K562 (cell line): ENCODE measurements around the gene GYG1. TPM values are rescaled to one million over a fixed set of nuclear protein-coding genes. Genes with fewer than 3 reads are reported as not detected.

Experiments used
- ATAC-seq: fragments of 200-7000 bp; cut with Tn5 transposase; 3 replicates; pipeline ENCODE4 v1.9.1; 2020; ENCODE audit warnings: moderate library complexity
- BruUV-seq: library from RNA; stranded (reverse); fragments of 400-500 nt; replicated peaks from 2 replicates; lab custom pipeline; 2021; lab: Mats Ljungman, UMichigan
- CTCF ChIA-PET: fragments of 300-600 bp; formaldehyde crosslinking; extraction: SDS; loops from one replicate; lab custom pipeline; 2021; ENCODE audit warnings: low intra/inter-chr PET ratio; lab: Yijun Ruan, JAX
- POLR2A ChIA-PET: fragments of 300-600, 350-650 bp; sonication (Branson Sonifier 250); formaldehyde crosslinking; extraction: SDS; loops from one replicate; lab custom pipeline; 2021; ENCODE audit warnings: antibody characterized with exemption, inconsistent platforms; lab: Yijun Ruan, JAX
- DNase-seq, 4 experiments: peaks; one replicate each; pipeline versions ENCODE4 v3.0.0 to v3.0.0-alpha.2; 2011 to 2018; ENCODE audit warnings: low spot score in 3 of 4, mixed read lengths in 3 of 4; ENCODE audit errors: extremely low read depth in 1 of 4
- FAIRE-seq: peaks from 2 replicates; lab custom pipeline; 2011; peaks lifted over from hg19 to GRCh38; lab: Jason Lieb, UNC
- H2AFZ ChIP-seq: 2 replicates; pipeline ENCODE4 v1.6.0; 2011; ENCODE audit warnings: low read depth, low read length, control low read depth, inconsistent platforms
- H3K27ac ChIP-seq: fragments of 200-600 bp; 3 replicates; pipeline ENCODE4 v1.8.0; 2011; ENCODE audit warnings: low read depth, mild to moderate bottlenecking, control low read depth, inconsistent platforms, low read length, moderate library complexity, mixed read lengths; ENCODE audit errors: extremely low read depth
- H3K27me3 ChIP-seq, 2 experiments: fragments of 300-600 bp in 1 of 2; 2 replicates in 1 of 2; 3 replicates in 1 of 2; pipeline versions ENCODE4 v1.6.0 to v1.8.0; 2011; ENCODE audit warnings: inconsistent platforms in 2 of 2, low read length in 2 of 2, mild to moderate bottlenecking in 1 of 2, mixed read lengths in 1 of 2, moderate library complexity in 1 of 2; ENCODE audit not compliant: control insufficient read depth in 2 of 2, insufficient read depth in 2 of 2
- H3K36me3 ChIP-seq: fragments of 300-600 bp; 3 replicates; pipeline ENCODE4 v1.8.0; 2011; ENCODE audit warnings: mild to moderate bottlenecking, low read length, inconsistent platforms; ENCODE audit not compliant: control insufficient read depth, insufficient read depth
- H3K4me1 ChIP-seq, 2 experiments: fragments of 200-600 bp in 1 of 2; replicated peaks in 1 of 2; 2 replicates in 1 of 2; 3 replicates in 1 of 2; pipeline versions ENCODE4 v1.5.1 to v1.8.0; 2011; ENCODE audit warnings: inconsistent platforms in 2 of 2, low read length in 2 of 2, mild to moderate bottlenecking in 1 of 2, mixed read lengths in 1 of 2, moderate library complexity in 1 of 2; ENCODE audit not compliant: control insufficient read depth in 2 of 2, insufficient read depth in 2 of 2
- H3K4me2 ChIP-seq: 2 replicates; pipeline ENCODE4 v1.6.1; 2011; ENCODE audit warnings: low read length, control low read depth, inconsistent platforms, mixed read lengths; ENCODE audit not compliant: insufficient read depth
- H3K4me3 ChIP-seq: fragments of 200-600 bp; sonication (generic), shearing (Covaris generic); 2 replicates; pipeline ENCODE4 v1.5.1; 2016; ENCODE audit warnings: control low read depth, inconsistent platforms
- H3K79me2 ChIP-seq: fragments of 200-600 bp; 3 replicates; pipeline ENCODE4 v1.8.0; 2011; ENCODE audit warnings: low read length, inconsistent platforms; ENCODE audit not compliant: control insufficient read depth, insufficient read depth
- H3K9ac ChIP-seq, 2 experiments: 2 replicates each; pipeline versions ENCODE4 v1.6.0 to v1.6.1; 2011; ENCODE audit warnings: low read depth in 2 of 2, low read length in 2 of 2, control low read depth in 1 of 2, inconsistent platforms in 1 of 2, mild to moderate bottlenecking in 1 of 2, mixed read lengths in 1 of 2; ENCODE audit not compliant: insufficient read depth in 1 of 2
- H3K9me1 ChIP-seq: one replicate; pipeline ENCODE4 v1.6.0; 2011; ENCODE audit warnings: inconsistent platforms, mild to moderate bottlenecking, low read length, moderate library complexity; ENCODE audit not compliant: control insufficient read depth, insufficient read depth
- H3K9me3 ChIP-seq: replicated peaks from 2 replicates; pipeline ENCODE4 v1.5.1; 2011; ENCODE audit warnings: low read depth, low read length, inconsistent platforms; ENCODE audit not compliant: control insufficient read depth, insufficient read depth
- H4K20me1 ChIP-seq: replicated peaks from 2 replicates; pipeline ENCODE4 v1.6.1; 2011; ENCODE audit warnings: low read length, inconsistent platforms, mixed read lengths; ENCODE audit not compliant: control insufficient read depth, insufficient read depth
- CCNT2 ChIP-seq: IDR thresholded peaks from 2 replicates; pipeline ENCODE4 v1.6.1; 2011; ENCODE audit warnings: borderline replicate concordance, low read depth, mild to moderate bottlenecking, moderate library complexity, mixed read lengths, low read length; ENCODE audit not compliant: insufficient read length; ENCODE audit errors: extremely low read depth
- FOXM1 ChIP-seq, 2 experiments: fragments of 450-650 bp in 1 of 2; sonication (generic) in 1 of 2; formaldehyde crosslinking in 1 of 2; IDR thresholded peaks; 2 replicates each; pipeline versions ENCODE4 v1.6.1 to v1.9.0; 2017 to 2022; ENCODE audit warnings: low read depth in 2 of 2, mild to moderate bottlenecking in 2 of 2, missing genetic modification reagents in 1 of 2, moderate library complexity in 1 of 2
- HIVEP1 ChIP-seq: fragments of 250-450 bp; sonication (Bioruptor Pico); IDR thresholded peaks from 2 replicates; pipeline ENCODE4 v1.4.0; 2020; ENCODE audit warnings: mild to moderate bottlenecking
- HMG20B ChIP-seq: fragments of 250-450 bp; sonication (Bioruptor Pico); IDR thresholded peaks from 2 replicates; pipeline ENCODE4 v1.5.0; 2021; ENCODE audit warnings: mild to moderate bottlenecking
- KDM1A ChIP-seq, 2 experiments: fragments of 450-650 bp; IDR thresholded peaks; 2 replicates each; pipeline ENCODE4 v1.6.1; 2016; ENCODE audit warnings: mild to moderate bottlenecking in 2 of 2
- NELFE ChIP-seq: IDR thresholded peaks from 2 replicates; pipeline ENCODE4 v1.6.1; 2011; ENCODE audit warnings: mild to moderate bottlenecking; ENCODE audit not compliant: insufficient read depth, insufficient read length
- NFYB ChIP-seq: IDR thresholded peaks from 2 replicates; pipeline ENCODE4 v1.6.1; 2011; ENCODE audit warnings: mild to moderate bottlenecking, moderate library complexity; ENCODE audit not compliant: insufficient read length; ENCODE audit errors: extremely low read depth
- ZNF316 ChIP-seq: fragments of 450-650 bp; IDR thresholded peaks from 2 replicates; pipeline ENCODE4 v1.6.1; 2016
- WGBS: fragments of 100-300 bp; shearing (Covaris generic); methylation state at CpG from one replicate; pipeline ENCODE4 v1.1.6; 2016; ENCODE audit warnings: low coverage, mixed read lengths; ENCODE audit not compliant: insufficient coverage; ENCODE audit errors: missing lambda C conversion rate; 5-methylcytosine and 5-hydroxymethylcytosine counted together
- in situ Hi-C: fragments of 300-500 bp; cut with MboI; formaldehyde crosslinking; loops from 4 replicates; pipeline ENCODE4 v1.15.0; 2018; ENCODE audit warnings: inconsistent platforms, mixed read lengths
- intact Hi-C: fragments of 100-400 bp; cut with micrococcal nuclease; formaldehyde crosslinking; loops from 2 replicates; pipeline ENCODE4 v1.14.2; 2022
- polyA plus RNA-seq, 8 experiments: library from polyadenylated mRNA; depleted of rRNA in 4 of 8; stranded (reverse) in 5 of 8; unstranded in 3 of 8; fragments of >200 nt; fragmentation: Nextera tagmentation in 2 of 8; fragmentation: Illumina TruSeq in 1 of 8; extraction: Ambion mirVana in 2 of 8; extraction: Trizol in 1 of 8; gene quantifications; 2 replicates each; pipeline versions ENCODE4 v1.2.1 to v1.2.3, GENCODE V29; 2011 to 2014; ENCODE audit warnings: inconsistent platforms in 1 of 8, missing spikeins in 1 of 8
- total RNA-seq, 7 experiments: library from RNA; depleted of rRNA in 6 of 7; stranded (reverse); fragments of >200 nt in 6 of 7; fragmentation: Illumina TruSeq in 2 of 7; extraction: Trizol in 2 of 7; gene quantifications; 2 replicates each; pipeline versions ENCODE4 v1.2.1 to v1.2.3, GENCODE V29; 2011 to 2021; ENCODE audit warnings: low replicate concordance in 1 of 7
- TF ChIP-seq, protein P1 (sequence below): fragments of 450-650 bp; IDR thresholded peaks from 2 replicates; pipeline ENCODE4 v1.6.1; 2017; ENCODE audit warnings: mild to moderate bottlenecking, moderate library complexity
- TF ChIP-seq, protein P2 (sequence below): fragments of 450-650 bp; IDR thresholded peaks from 2 replicates; pipeline ENCODE4 v1.6.1; 2018; ENCODE audit warnings: mild to moderate bottlenecking, low read depth; ENCODE audit not compliant: partially characterized antibody
- TF ChIP-seq, protein P3 (sequence below): fragments of 150-350 bp; IDR thresholded peaks from 2 replicates; pipeline ENCODE4 v1.6.1; 2014; ENCODE audit warnings: low read depth, mild to moderate bottlenecking, low read length, borderline replicate concordance

Gene GYG1
- total and polyA plus RNA-seq, 9 of the 15 experiments (the other 6 are each of a cell fraction or from before 2014, with no cell fraction given), result 14.6 to 38.4 (median 24.6) TPM

DNA sequence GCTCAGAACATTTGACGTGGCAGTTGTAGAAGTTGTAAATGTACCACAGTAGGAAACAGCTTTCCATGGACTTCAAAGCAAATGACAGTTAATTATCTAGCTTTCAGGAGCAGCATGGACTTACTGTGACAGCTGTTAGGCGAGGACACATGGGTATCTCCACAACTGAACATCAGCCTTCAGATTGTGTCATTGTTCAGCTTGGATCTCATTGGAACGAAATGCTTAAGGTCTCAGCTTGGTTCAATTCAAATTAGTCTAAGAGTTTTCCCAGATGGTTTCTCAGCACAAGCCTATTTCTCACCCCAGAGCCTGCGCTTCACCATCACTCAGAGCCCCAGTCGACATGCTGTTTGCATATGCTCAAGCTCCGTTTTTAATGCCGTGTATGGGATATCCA lies 21.1 kb upstream of the GYG1 start:
- no TSS peak for BruUV-seq
- intact Hi-C loops, result no loop called here
- Histone ChIP-seq H2AFZ (no peak overlapping the region), H3K4me3 (no peak overlapping the region), H3K4me2 (no peak overlapping the region), H3K79me2 (no peaks in the 10 kb centered on the region), H3K9me1 (no peaks in the 10 kb centered on the region), H3K27ac (no peak overlapping the region), H3K4me1 (no peaks in the 10 kb centered on the region), H3K36me3 (no peaks in the 10 kb centered on the region), H3K9ac (no peak overlapping the region), H3K9me3 (no peaks in the 10 kb centered on the region), H4K20me1 (no peaks in the 10 kb centered on the region), H3K27me3 (peaks cover 3 to 5% of the 10 kb centered on the region in 2 experiments; a peak in 3 of 5 replicates)
- TF ChIP-seq NFYB (no peak), KDM1A (IDR thresholded peaks at IDR 0.05) (no peak), HIVEP1 (CRISPR knock-in tag) (no peak), FOXM1 (IDR thresholded peaks at IDR 0.05; ENCODE audit: low read depth) (no peak), FOXM1 (CRISPR knock-in tag; IDR thresholded peaks at IDR 0.05; ENCODE audit: low read depth) (no peak), ZNF316 (no peak), HMG20B (CRISPR knock-in tag) (no peak), NELFE (no peak), CCNT2 (no peak)
- TF ChIP-seq, protein P1, sequence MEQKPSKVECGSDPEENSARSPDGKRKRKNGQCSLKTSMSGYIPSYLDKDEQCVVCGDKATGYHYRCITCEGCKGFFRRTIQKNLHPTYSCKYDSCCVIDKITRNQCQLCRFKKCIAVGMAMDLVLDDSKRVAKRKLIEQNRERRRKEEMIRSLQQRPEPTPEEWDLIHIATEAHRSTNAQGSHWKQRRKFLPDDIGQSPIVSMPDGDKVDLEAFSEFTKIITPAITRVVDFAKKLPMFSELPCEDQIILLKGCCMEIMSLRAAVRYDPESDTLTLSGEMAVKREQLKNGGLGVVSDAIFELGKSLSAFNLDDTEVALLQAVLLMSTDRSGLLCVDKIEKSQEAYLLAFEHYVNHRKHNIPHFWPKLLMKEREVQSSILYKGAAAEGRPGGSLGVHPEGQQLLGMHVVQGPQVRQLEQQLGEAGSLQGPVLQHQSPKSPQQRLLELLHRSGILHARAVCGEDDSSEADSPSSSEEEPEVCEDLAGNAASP, result no peak
- TF ChIP-seq, protein P2, sequence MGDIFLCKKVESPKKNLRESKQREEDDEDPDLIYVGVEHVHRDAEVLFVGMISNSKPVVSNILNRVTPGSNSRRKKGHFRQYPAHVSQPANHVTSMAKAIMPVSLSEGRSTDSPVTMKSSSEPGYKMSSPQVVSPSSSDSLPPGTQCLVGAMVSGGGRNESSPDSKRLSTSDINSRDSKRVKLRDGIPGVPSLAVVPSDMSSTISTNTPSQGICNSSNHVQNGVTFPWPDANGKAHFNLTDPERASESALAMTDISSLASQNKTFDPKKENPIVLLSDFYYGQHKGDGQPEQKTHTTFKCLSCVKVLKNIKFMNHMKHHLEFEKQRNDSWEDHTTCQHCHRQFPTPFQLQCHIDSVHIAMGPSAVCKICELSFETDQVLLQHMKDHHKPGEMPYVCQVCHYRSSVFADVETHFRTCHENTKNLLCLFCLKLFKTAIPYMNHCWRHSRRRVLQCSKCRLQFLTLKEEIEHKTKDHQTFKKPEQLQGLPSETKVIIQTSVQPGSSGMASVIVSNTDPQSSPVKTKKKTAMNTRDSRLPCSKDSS, result no peak
- TF ChIP-seq, protein P3, sequence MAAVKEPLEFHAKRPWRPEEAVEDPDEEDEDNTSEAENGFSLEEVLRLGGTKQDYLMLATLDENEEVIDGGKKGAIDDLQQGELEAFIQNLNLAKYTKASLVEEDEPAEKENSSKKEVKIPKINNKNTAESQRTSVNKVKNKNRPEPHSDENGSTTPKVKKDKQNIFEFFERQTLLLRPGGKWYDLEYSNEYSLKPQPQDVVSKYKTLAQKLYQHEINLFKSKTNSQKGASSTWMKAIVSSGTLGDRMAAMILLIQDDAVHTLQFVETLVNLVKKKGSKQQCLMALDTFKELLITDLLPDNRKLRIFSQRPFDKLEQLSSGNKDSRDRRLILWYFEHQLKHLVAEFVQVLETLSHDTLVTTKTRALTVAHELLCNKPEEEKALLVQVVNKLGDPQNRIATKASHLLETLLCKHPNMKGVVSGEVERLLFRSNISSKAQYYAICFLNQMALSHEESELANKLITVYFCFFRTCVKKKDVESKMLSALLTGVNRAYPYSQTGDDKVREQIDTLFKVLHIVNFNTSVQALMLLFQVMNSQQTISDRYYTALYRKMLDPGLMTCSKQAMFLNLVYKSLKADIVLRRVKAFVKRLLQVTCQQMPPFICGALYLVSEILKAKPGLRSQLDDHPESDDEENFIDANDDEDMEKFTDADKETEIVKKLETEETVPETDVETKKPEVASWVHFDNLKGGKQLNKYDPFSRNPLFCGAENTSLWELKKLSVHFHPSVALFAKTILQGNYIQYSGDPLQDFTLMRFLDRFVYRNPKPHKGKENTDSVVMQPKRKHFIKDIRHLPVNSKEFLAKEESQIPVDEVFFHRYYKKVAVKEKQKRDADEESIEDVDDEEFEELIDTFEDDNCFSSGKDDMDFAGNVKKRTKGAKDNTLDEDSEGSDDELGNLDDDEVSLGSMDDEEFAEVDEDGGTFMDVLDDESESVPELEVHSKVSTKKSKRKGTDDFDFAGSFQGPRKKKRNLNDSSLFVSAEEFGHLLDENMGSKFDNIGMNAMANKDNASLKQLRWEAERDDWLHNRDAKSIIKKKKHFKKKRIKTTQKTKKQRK, result no peak
- POLR2A ChIA-PET, result interaction anchor here (0.6 to 0.9 kb wide), 2 partner anchors 21 to 1520 kb away, joined by 3 to 4 read pairs; partner anchors contain the start of gene GYG1
- in situ Hi-C loops, result loop anchor here (25.0 kb wide), 1 partner anchor 517 kb away; no protein-coding TSS in a partner anchor
- 0% methylated on average over 7 of the region's 7 CpGs for WGBS
- no peak for DNase-seq
- CTCF ChIA-PET, result no interaction called here
- no peak for FAIRE-seq
- no peak for ATAC-seq
